Measurements from ENCODE around the gene TMCO4.

The TMCO4 gene

DNA sequence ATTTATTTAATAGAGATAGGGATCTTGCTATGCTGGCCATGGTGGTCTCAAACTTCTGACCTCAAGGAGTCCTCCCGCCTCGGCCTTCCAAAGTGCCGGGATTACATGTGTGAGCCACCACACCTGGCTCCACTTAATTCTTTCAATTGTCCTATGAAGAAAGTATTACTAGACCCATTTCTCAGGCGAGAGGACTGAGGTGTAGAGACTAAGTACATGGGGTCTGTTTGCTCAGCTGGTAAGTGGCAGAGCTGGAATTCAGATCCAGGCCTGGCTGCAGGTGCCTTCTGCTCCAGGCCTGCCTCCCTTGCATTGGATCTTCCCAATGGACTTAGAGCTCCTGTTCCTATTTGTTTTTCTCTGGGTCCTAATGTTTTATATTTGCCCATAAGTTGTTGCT, 79.5 kb downstream of the TMCO4 start:
- H3K9me3 Mint-ChIP-seq = no peaks in the 10 kb centered on the region

DNA sequence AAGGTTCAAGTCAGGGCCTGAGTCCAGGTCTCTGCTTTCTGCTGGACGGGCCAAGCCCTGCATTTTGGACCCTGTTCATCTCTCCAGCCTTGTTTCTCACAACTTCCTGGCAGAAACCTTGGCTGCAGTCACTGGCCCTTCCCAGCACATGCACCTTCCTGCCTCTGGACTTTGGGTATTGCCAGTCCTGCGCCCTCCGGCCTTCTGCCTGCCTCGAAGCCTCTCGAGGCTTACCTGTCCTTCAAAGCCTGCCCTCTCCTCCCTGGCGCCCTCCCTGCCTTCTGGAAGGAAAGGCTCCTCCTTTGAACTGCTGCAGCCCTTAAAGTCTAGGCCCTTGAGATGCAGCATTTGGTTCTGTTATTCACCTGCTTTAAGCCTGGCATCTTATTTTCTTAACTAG, 82.2 kb downstream of the TMCO4 start:
- DNase-seq (ENCODE audit: low spot score) = no peak

More for the DNA sequence above, 79.5 kb downstream of the TMCO4 start:
- Mint-ChIP-seq H3K27ac (no peak overlapping the region), H3K27me3 (ENCODE audit: low read depth) (no peaks in the 10 kb centered on the region), H3K36me3 (ENCODE audit: low read depth) (peaks cover 2% of the 10 kb centered on the region), H3K4me3 (no peak overlapping the region), H3K4me1 (ENCODE audit: low read depth) (peaks cover 4% of the 10 kb centered on the region)
- DNase-seq (ENCODE audit: low spot score) = no peak

DNA sequence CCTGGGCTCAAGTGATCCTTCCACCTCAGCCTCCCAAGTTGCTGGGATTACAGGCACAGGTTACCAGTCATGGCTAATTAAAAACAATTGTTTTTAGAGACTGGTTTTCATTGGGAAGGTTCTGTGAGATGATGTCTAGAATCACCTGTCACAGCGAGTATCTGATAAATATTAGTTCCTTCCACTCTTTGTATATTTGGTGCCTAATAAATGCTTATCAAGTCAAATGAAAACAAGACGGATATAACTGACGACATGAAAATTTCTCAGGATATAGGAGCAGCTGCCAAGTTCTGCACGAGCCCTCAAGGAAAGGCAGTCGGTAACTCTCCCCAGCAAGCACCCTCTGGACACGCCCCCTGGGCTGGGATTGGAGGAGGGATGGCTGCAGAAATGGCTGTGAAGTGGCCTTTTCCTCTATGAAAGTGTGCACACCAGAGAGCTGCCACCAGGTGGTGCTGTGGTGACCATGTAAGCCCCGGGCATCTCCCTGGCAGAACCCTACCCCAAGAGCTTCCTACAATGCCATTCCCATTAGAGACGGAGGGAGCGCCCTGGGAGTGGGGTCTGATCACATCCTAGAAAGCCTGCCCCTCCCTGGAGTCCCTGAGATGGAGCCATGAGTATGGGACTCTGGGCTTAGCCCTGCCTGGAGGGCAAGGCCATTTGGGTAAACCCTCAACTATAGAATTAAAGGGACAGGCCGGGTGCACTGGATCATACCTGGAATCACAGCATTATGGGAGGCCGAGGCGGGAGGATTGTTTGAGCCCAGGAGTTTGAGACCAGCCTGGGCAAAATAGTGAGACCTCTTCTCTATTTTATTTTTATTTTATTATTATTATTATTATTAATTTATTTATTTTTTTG, 84.1 kb downstream of the TMCO4 start:
- no peak overlapping the region for H3K4me3 Mint-ChIP-seq
- H3K27me3 Mint-ChIP-seq (ENCODE audit: low read depth) = no peaks in the 10 kb centered on the region
- H3K36me3 Mint-ChIP-seq (ENCODE audit: low read depth) = peaks cover 2% of the 10 kb centered on the region
- H3K4me1 Mint-ChIP-seq (ENCODE audit: low read depth) = peaks cover 16% of the 10 kb centered on the region
- DNase-seq (ENCODE audit: low spot score) = peak; percentile 83
- no peak overlapping the region for H3K27ac Mint-ChIP-seq
- H3K9me3 Mint-ChIP-seq = no peaks in the 10 kb centered on the region

More for the DNA sequence above, 82.2 kb downstream of the TMCO4 start:
- H3K9me3 Mint-ChIP-seq = no peaks in the 10 kb centered on the region
- H3K27me3 Mint-ChIP-seq (ENCODE audit: low read depth) = no peaks in the 10 kb centered on the region
- H3K27ac Mint-ChIP-seq = no peak overlapping the region
- H3K4me3 Mint-ChIP-seq = no peak overlapping the region
- H3K36me3 Mint-ChIP-seq (ENCODE audit: low read depth) = peaks cover 2% of the 10 kb centered on the region
- H3K4me1 Mint-ChIP-seq (ENCODE audit: low read depth) = peaks cover 5% of the 10 kb centered on the region

DNA sequence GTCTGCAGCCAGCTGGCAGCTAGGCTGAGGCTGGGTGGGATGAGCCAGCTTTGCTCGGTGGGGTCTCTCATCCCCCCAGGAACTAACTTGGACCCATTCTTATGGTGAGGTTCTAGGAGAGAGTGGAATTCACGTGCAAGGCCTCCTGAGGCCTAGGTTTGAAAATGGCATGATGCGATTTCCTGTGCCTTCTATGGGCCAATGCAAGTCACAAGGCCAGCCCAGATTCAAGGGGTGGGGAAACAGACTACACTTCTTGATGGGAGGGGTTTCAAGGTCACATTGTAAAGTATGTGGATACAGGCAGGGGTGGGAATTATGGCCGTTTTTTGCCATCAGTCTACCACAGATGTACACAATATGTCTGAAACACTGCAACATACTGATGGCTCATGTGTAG, 86.8 kb downstream of the TMCO4 start:
- DNase-seq (ENCODE audit: low spot score) = no peak
- Mint-ChIP-seq H3K4me3 (no peak overlapping the region), H3K36me3 (ENCODE audit: low read depth) (peaks cover 2% of the 10 kb centered on the region), H3K27me3 (ENCODE audit: low read depth) (no peaks in the 10 kb centered on the region), H3K4me1 (ENCODE audit: low read depth) (peaks cover 22% of the 10 kb centered on the region), H3K9me3 (no peaks in the 10 kb centered on the region), H3K27ac (no peak overlapping the region)

DNA sequence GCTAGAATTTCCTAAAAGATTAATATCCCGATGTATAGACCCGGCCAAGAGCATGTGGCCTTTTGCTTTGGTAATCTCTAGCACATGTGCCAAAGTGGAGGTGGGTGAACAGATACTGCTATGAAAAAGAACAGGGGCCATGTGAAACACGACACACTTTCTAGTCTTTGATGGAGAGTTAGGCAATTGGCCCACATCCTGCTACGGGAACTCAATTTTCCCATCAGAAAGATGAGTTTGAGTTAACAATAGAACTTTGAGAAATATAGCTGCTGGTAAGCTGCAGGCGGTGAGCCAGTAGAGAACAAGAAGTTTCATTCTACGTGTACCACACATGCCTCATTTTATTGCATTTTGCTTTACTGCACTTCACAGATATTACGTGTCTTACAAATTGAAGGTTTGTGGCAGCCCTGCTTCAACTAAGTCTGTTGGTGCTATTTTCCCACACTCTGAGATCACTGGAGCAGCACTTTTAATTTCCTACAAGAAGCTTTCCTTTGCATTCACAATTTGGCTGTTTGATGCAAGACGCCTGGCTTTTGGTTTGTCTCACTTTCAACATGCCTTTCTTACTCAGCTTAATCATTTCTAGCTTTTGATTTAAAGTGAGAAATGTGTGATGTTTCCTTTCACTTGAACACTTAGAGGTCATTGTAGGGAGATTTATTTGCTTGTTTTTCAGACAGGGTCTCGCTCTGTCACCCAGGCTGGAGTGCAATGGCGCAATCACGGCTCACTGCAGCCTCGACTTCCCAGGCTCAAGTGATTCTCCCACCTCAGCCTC, 88.7 kb downstream of the TMCO4 start:
- Mint-ChIP-seq H3K27me3 (ENCODE audit: low read depth) (no peaks in the 10 kb centered on the region), H3K4me1 (ENCODE audit: low read depth) (peaks cover 22% of the 10 kb centered on the region), H3K9me3 (no peaks in the 10 kb centered on the region), H3K36me3 (ENCODE audit: low read depth) (peaks cover 2% of the 10 kb centered on the region), H3K27ac (peak overlapping the region; percentile 37), H3K4me3 (peak overlapping the region; percentile 35)
- peak; percentile 51 for DNase-seq (ENCODE audit: low spot score)

DNA sequence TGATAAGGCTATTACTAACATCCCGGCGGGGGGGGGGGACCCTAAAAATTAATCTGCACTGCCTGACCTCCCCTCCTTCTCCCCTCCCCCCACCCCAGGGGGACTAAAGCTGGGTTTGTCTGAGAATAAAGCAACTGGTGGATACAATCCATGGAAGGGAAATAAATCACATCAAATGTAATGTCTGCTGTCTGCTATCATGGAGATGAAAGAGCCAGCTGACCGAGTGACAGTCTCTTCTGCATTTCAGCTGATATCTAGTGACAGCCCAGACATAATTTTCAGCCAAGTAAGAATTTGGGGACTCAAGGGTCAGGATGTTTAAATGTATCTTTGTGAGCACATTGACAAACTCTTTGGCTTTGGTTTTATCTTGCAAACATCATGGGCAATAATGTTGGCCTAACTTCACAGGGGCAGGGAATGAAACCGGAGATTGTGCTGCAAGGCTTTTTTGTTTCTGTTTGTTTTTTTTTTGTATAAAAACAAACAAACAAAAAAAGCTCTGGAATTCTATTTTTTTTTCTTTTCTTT, 90.4 kb downstream of the TMCO4 start:
- no peaks in the 10 kb centered on the region for H3K9me3 Mint-ChIP-seq
- no peaks in the 10 kb centered on the region for H3K27me3 Mint-ChIP-seq (ENCODE audit: low read depth)
- peaks cover 18% of the 10 kb centered on the region for H3K4me1 Mint-ChIP-seq (ENCODE audit: low read depth)
- H3K36me3 Mint-ChIP-seq (ENCODE audit: low read depth) = no peaks in the 10 kb centered on the region
- no peak overlapping the region for H3K4me3 Mint-ChIP-seq
- no peak for DNase-seq (ENCODE audit: low spot score)
- no peak overlapping the region for H3K27ac Mint-ChIP-seq

DNA sequence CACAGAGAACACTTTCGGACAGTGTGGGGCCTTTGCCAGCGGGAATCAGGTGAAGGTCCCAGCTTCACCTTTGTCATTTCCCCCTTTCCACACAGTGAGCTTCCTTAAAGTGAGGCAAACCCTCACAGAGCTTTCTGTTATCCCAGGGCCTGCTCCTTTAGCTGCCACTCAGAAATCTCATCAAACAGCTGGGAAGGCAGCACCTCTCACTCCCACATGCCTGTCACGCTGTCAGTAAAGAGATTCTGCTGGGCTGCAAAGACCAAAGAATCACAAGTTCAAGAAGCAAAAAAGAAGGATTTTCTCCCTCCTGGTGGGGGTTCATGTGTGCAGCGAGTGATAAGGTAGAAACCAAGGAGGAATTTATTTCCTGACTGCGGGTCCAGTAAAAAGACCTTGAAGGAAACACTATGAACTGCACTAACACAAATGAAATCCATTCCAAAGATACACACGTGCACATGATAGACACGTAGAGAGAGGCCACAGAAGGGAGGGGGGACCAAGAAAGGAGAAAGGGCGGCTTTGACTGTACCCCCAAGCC, 91.1 kb downstream of the TMCO4 start:
- Mint-ChIP-seq H3K4me1 (ENCODE audit: low read depth) (peaks cover 18% of the 10 kb centered on the region), H3K9me3 (no peaks in the 10 kb centered on the region), H3K27me3 (ENCODE audit: low read depth) (no peaks in the 10 kb centered on the region), H3K4me3 (no peak overlapping the region), H3K27ac (no peak overlapping the region), H3K36me3 (ENCODE audit: low read depth) (no peaks in the 10 kb centered on the region)
- DNase-seq (ENCODE audit: low spot score) = no peak

DNA sequence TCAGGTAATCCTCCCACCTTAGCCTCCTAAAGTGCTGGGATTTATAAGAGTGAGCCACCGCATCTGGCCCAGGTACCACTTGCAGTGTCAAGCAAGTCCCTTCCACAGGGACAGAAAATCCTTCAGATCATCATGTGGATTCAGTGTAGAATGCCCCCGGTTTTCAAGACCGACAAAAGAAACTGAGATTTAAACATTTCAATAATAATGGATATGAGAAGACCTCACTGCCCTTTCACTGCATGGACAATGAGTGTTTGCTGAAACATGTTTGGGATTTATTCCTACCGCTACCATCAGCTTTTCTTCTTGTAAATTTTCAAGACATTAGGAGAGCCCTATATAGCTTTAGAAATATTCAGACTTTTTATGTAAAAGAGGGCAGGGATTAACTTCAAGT, 93.6 kb downstream of the TMCO4 start:
- Mint-ChIP-seq H3K27me3 (ENCODE audit: low read depth) (no peaks in the 10 kb centered on the region), H3K9me3 (no peaks in the 10 kb centered on the region), H3K4me3 (no peak overlapping the region), H3K36me3 (ENCODE audit: low read depth) (no peaks in the 10 kb centered on the region), H3K4me1 (ENCODE audit: low read depth) (peaks cover 12% of the 10 kb centered on the region), H3K27ac (no peak overlapping the region)
- no peak for DNase-seq (ENCODE audit: low spot score)

DNA sequence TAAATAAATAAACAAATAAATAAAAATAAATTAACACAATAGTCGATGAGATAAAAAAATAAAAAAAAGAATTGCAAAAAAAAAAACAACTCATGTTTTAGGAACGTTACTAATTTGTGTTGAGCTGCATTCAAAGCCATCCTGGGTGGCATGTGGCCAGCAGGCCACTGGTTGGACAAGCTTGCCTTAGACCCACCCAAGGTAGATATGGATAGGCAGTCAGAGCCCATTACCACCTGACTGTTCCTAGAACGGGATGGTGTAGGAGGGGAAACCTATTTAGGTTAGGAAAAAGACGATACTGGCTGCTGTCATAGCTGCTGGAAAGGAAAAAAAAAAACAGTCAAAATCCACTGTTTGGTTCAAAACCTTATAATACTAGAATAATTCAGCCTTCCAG, 94.3 kb downstream of the TMCO4 start:
- no peak overlapping the region for H3K4me3 Mint-ChIP-seq
- H3K27me3 Mint-ChIP-seq (ENCODE audit: low read depth) = no peaks in the 10 kb centered on the region
- H3K36me3 Mint-ChIP-seq (ENCODE audit: low read depth) = no peaks in the 10 kb centered on the region
- no peaks in the 10 kb centered on the region for H3K9me3 Mint-ChIP-seq
- DNase-seq (ENCODE audit: low spot score) = no peak
- H3K27ac Mint-ChIP-seq = no peak overlapping the region
- peaks cover 5% of the 10 kb centered on the region for H3K4me1 Mint-ChIP-seq (ENCODE audit: low read depth)

DNA sequence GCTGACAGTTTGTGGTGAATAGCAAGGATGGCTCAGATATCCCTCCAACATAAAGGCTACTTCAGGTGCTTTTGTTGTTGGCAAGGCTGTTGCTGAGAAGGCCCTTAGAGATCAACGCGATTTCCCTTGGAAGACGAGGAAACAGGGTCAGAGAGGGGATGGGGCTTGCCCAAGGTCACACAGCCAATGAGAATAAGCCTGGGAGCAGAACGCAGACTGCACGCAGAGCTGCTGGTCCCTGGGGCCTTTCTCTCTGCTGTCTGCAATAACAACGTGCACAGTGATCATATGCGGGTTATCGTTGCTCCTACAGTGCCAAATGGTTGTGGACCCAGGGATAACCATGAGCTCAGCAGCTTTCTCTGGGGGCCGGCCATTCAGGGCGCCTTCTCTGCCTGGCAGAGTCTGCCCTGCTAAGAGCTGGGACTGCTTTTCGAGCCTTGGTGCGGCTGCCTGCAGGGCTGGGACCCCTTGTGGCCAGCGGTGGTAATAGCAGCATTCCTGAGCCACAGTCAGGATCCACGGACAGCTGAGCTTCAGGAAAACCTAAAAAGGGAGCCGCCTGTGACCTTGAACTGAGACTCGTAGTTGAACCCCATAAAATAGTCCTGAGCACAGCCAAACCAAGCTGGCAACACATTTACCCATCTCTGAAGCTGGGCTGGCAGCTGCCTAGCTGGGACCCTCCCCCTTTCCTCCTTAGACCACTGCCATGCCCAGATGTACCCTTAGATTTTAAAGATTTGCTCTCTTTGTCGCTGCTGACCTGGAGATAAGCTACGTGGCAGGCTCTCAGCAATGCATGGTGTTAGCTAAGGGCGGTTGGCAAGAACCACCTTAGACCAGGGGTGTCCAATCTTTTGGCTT, 95.2 kb downstream of the TMCO4 start:
- no peak overlapping the region for H3K27ac Mint-ChIP-seq
- no peak overlapping the region for H3K4me3 Mint-ChIP-seq
- H3K4me1 Mint-ChIP-seq (ENCODE audit: low read depth) = peaks cover 3% of the 10 kb centered on the region
- H3K27me3 Mint-ChIP-seq (ENCODE audit: low read depth) = no peaks in the 10 kb centered on the region
- no peaks in the 10 kb centered on the region for H3K36me3 Mint-ChIP-seq (ENCODE audit: low read depth)
- no peaks in the 10 kb centered on the region for H3K9me3 Mint-ChIP-seq
- DNase-seq (ENCODE audit: low spot score) = peak; percentile 23

DNA sequence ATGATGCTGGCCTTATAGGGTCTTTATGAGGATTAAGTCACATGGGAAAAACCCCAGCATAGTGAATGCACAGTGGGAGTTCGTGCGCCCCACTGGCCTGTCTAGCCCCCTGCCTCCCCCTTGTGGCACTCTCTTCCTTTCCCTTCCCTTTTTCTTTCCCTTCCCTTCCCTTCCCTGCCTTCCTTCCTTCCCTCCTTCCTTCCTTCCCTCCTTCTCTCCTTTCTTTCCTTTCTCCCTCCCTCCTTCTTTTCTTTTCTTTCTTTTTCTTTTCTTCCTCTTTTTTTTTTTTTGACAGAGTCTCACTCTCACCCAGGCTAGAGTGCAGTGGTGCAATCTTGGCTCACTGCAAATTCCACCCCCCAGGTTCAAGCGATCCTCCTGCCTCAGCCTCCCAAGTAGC, 96.4 kb downstream of the TMCO4 start:
- no peak overlapping the region for H3K4me3 Mint-ChIP-seq
- DNase-seq (ENCODE audit: low spot score) = no peak
- no peaks in the 10 kb centered on the region for H3K4me1 Mint-ChIP-seq (ENCODE audit: low read depth)
- no peaks in the 10 kb centered on the region for H3K27me3 Mint-ChIP-seq (ENCODE audit: low read depth)
- no peak overlapping the region for H3K27ac Mint-ChIP-seq
- H3K36me3 Mint-ChIP-seq (ENCODE audit: low read depth) = no peaks in the 10 kb centered on the region
- no peaks in the 10 kb centered on the region for H3K9me3 Mint-ChIP-seq

DNA sequence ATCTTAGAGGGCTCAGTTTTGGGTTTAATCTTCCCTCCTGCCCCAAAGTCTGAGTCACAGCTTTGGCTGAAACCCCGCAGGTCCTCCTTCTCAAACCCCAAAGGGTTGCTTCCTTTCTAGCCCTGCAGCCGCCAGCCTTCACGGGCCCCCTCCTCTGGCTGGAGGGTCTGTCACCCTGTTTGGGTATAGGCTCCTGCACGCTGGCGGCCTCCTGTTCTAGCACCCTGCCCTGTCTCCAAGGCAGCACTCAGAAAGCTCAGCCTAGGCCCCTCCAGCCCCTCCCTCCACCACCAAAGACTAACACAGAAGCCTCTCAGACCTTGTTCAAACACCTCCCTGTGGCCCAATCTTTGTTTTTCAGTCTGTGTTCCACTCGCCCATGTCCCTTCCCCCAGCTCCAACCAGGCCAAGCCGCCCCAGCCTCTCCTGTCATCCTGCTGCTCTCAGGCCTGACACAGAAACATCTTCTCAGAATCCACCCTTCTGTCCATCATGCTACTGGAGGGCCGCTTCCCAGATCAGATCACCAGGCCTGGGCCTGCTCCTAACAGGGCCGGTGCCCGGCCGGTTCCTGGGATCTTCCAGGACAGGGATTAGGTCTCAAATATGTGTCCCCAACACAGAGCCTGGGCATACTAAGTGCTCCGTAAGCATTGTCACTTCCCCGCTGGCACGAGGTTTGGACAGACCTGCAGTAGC, 99.5 kb downstream of the TMCO4 start:
- Mint-ChIP-seq H3K27ac (no peak overlapping the region), H3K4me3 (no peak overlapping the region), H3K27me3 (ENCODE audit: low read depth) (no peaks in the 10 kb centered on the region), H3K4me1 (ENCODE audit: low read depth) (no peaks in the 10 kb centered on the region), H3K9me3 (no peaks in the 10 kb centered on the region), H3K36me3 (ENCODE audit: low read depth) (no peaks in the 10 kb centered on the region)
- DNase-seq (ENCODE audit: low spot score) = no peak

DNA sequence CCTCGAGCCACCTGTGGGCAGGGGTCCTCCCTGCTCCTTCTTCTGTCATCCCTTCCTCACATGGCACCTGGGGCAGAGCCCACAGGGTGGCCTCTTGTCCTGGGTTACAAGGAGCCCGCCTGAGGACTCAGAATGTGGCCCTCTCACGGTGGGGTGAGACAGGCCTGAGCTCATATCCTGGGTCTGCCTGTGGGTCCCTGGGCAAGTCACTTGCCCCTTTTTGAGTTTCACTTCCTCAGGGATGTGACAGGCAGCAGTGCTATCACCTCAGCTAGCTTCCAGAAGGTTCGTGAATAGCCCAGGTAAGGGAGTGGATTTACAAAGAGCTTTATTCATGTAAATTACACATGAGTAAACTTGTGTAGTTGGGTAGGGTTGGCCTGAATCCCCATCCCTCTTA, 101.5 kb downstream of the TMCO4 start:
- Mint-ChIP-seq H3K27ac (no peak overlapping the region), H3K27me3 (ENCODE audit: low read depth) (no peaks in the 10 kb centered on the region), H3K4me3 (no peak overlapping the region), H3K9me3 (no peaks in the 10 kb centered on the region), H3K36me3 (ENCODE audit: low read depth) (no peaks in the 10 kb centered on the region), H3K4me1 (ENCODE audit: low read depth) (no peaks in the 10 kb centered on the region)
- no peak for DNase-seq (ENCODE audit: low spot score)

All from T-helper 2 cell treated with Interferon-gamma antibody and Interleukin-4, amounts not matched to agents 5 μg/mL and 100 μg/mL, for 36 hours (primary cell).